Trophoblast cell (in vitro differentiated cells and primary cell): Measurements from ENCODE around the gene CHERP.
A peak's percentile ranks its signal among the peaks of the same experiment; 100 is the strongest.
"Not testable (repeated sequence)": the region's sequence is repeated elsewhere in the genome, so short reads cannot be mapped to it uniquely, and the experiment has no call there.

Experiments used
- DNase-seq, 2 donors: peaks; one replicate each; pipeline ENCODE4 v3.0.0-alpha.2; 2016
- H2AFZ ChIP-seq: 2 replicates; pipeline ENCODE4 v1.6.1; 2013; ENCODE audit warnings: low read length, moderate library complexity, mild to moderate bottlenecking; ENCODE audit not compliant: insufficient read depth, poor library complexity
- H2AK5ac ChIP-seq: 2 replicates; pipeline ENCODE4 v1.6.1; 2013; ENCODE audit warnings: mild to moderate bottlenecking, low read length
- H2BK120ac ChIP-seq: 2 replicates; pipeline ENCODE4 v1.6.1; 2013; ENCODE audit warnings: low read length, mild to moderate bottlenecking, moderate library complexity; ENCODE audit not compliant: insufficient read depth, poor library complexity
- H2BK12ac ChIP-seq: 2 replicates; pipeline ENCODE4 v1.6.1; 2013; ENCODE audit warnings: mild to moderate bottlenecking, low read length, moderate library complexity
- H2BK5ac ChIP-seq: 2 replicates; pipeline ENCODE4 v1.6.1; 2013; ENCODE audit warnings: low read length, low read depth, moderate library complexity, mild to moderate bottlenecking; ENCODE audit not compliant: poor library complexity
- H3K14ac ChIP-seq: 2 replicates; pipeline ENCODE4 v1.6.1; 2013; ENCODE audit warnings: mild to moderate bottlenecking, low read length
- H3K18ac ChIP-seq: 2 replicates; pipeline ENCODE4 v1.6.1; 2013; ENCODE audit warnings: mild to moderate bottlenecking, low read length
- H3K23ac ChIP-seq: 2 replicates; pipeline ENCODE4 v1.6.1; 2013; ENCODE audit warnings: low read length
- H3K27ac ChIP-seq: 2 replicates; pipeline ENCODE4 v1.5.1; 2013; ENCODE audit warnings: low read depth, mild to moderate bottlenecking, inconsistent platforms, low read length, moderate library complexity
- H3K27me3 ChIP-seq: 2 replicates; pipeline ENCODE4 v1.6.1; 2013; ENCODE audit warnings: inconsistent platforms, mild to moderate bottlenecking, low read length, moderate library complexity; ENCODE audit not compliant: insufficient read depth
- H3K36me3 ChIP-seq, 2 experiments: 1 replicate in 1 of 2; 2 replicates in 1 of 2; pipeline ENCODE4 v1.6.1; 2013; ENCODE audit warnings: low read length in 2 of 2, mild to moderate bottlenecking in 2 of 2, moderate library complexity in 1 of 2; ENCODE audit not compliant: insufficient read depth in 2 of 2, control insufficient read depth in 1 of 2
- H3K4ac ChIP-seq: 2 replicates; pipeline ENCODE4 v1.6.1; 2013; ENCODE audit warnings: low read depth, mild to moderate bottlenecking, low read length, moderate library complexity
- H3K4me1 ChIP-seq, 2 experiments: 1 replicate in 1 of 2; 2 replicates in 1 of 2; pipeline ENCODE4 v1.6.1; 2013; ENCODE audit warnings: low read length in 2 of 2, mild to moderate bottlenecking in 2 of 2, moderate library complexity in 1 of 2; ENCODE audit not compliant: insufficient read depth in 2 of 2, control insufficient read depth in 1 of 2
- H3K4me2 ChIP-seq: 2 replicates; pipeline ENCODE4 v1.6.1; 2013; ENCODE audit warnings: inconsistent platforms, mild to moderate bottlenecking, low read length, moderate library complexity
- H3K4me3 ChIP-seq: 2 replicates; pipeline ENCODE4 v1.5.1; 2013; ENCODE audit warnings: mild to moderate bottlenecking, low read depth, low read length, inconsistent platforms
- H3K79me1 ChIP-seq: one replicate; pipeline ENCODE4 v1.6.1; 2013; ENCODE audit warnings: low read length
- H3K79me2 ChIP-seq: 2 replicates; pipeline ENCODE4 v1.6.1; 2013; ENCODE audit warnings: low read length, mild to moderate bottlenecking; ENCODE audit not compliant: control insufficient read depth, insufficient read depth, poor library complexity
- H3K9ac ChIP-seq: 2 replicates; pipeline ENCODE4 v1.6.1; 2013; ENCODE audit warnings: mild to moderate bottlenecking, low read length
- H3K9me3 ChIP-seq: 2 replicates; pipeline ENCODE4 v1.6.1; 2013; ENCODE audit warnings: low read depth, mild to moderate bottlenecking, control low read depth, inconsistent platforms, low read length; ENCODE audit not compliant: insufficient read depth
- H4K12ac ChIP-seq: 2 replicates; pipeline ENCODE4 v1.6.1; 2013; ENCODE audit warnings: low read depth, mild to moderate bottlenecking, low read length, moderate library complexity
- H4K8ac ChIP-seq: 2 replicates; pipeline ENCODE4 v1.6.1; 2013; ENCODE audit warnings: low read depth, mild to moderate bottlenecking, low read length, moderate library complexity
- H4K91ac ChIP-seq: one replicate; pipeline ENCODE4 v1.6.1; 2013; ENCODE audit warnings: low read depth, mild to moderate bottlenecking, low read length, moderate library complexity
- WGBS: extraction: QIAGEN DNeasy Blood & Tissue Kit; methylation state at CpG from one replicate; pipeline ENCODE4 v1.1.7; 2013; ENCODE audit warnings: missing lambda C conversion rate; ENCODE audit not compliant: insufficient read length, insufficient coverage; ENCODE audit errors: extremely low coverage; 5-methylcytosine and 5-hydroxymethylcytosine counted together

Gene CHERP

DNA sequence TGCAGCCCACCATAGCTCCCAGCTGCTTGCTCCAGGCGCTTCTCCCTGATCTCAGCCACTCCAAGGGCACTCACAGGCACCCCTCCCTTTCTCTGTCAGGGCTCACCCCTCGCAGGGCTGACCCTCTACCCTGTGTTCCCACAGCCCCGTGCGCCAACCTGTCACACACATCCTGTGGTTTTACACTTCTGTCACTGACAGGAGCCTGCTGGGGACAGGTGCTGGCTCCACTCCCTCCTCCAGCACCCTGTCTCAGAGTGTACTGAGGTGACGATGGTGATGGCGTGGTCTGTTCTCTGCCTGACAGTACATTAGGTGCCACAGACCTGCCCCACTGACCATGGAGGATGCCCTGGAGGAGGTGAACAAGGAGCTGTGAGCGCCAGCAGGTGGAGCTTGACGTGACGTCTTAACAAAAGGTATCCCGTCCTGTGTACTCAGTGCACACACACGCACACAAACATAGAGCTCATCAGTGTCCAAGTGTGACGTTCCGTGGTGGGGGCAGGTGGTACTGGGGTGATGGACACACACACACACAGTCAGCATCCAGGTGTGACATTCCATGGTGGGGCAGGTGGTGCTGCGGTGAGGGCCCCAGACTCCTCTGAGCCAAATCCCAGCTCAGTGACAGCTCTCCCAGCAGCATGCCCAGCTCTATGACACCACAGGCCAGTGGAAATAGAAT lies 25.2 kb downstream of the CHERP start:
- no peak overlapping the region for H3K4me2 ChIP-seq
- H3K4ac ChIP-seq: no peak overlapping the region
- WGBS: no CpG with 5 or more reads among the region's 14 CpGs
- no peaks in the 10 kb centered on the region for H3K27me3 ChIP-seq
- no peak overlapping the region for H3K4me3 ChIP-seq
- no peak overlapping the region for H2AK5ac ChIP-seq
- H4K12ac ChIP-seq: no peak overlapping the region
- no peaks in the 10 kb centered on the region for H3K79me1 ChIP-seq
- no peak overlapping the region for H3K14ac ChIP-seq
- H2BK5ac ChIP-seq: no peak overlapping the region
- peaks cover 8% of the 10 kb centered on the region for H3K9me3 ChIP-seq
- H3K4me1 ChIP-seq: no peaks in the 10 kb centered on the region
- H3K36me3 ChIP-seq: peaks cover 65 to 67% of the 10 kb centered on the region in 2 experiments
- no peak overlapping the region for H2BK12ac ChIP-seq
- H3K79me2 ChIP-seq: no peaks in the 10 kb centered on the region
- peak in 1 of 2 donors; percentile 23 for DNase-seq
- H4K91ac ChIP-seq: no peak overlapping the region
- no peak overlapping the region for H3K18ac ChIP-seq
- H3K9ac ChIP-seq: no peak overlapping the region
- no peak overlapping the region for H4K8ac ChIP-seq
- no peak overlapping the region for H3K23ac ChIP-seq
- no peak overlapping the region for H2BK120ac ChIP-seq
- H2AFZ ChIP-seq: no peak overlapping the region
- H3K27ac ChIP-seq: no peak overlapping the region

DNA sequence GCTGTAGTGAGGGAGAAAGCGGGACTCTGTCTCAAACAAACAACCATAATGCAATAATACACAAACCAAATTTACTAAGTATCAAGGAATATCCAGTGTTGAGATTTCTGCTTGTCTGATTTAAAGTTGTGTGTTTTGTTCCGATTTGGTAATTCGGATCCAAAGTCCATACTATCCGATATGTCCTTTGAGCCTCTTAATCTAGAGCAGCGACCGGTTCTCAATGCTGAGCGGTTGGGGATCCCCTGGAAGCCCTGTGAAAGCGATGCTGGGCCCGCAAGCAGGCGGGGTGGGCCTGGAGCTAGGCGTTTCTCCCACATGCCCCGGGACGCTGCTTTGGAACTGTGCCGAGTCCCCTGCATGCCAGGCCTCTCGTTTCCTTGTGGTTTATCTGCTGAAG lies 25.9 kb downstream of the CHERP start:
- no peak overlapping the region for H2AFZ ChIP-seq
- no peaks in the 10 kb centered on the region for H3K79me2 ChIP-seq
- no peak overlapping the region for H2BK120ac ChIP-seq
- no peak overlapping the region for H3K18ac ChIP-seq
- no peak overlapping the region for H3K23ac ChIP-seq
- no peak overlapping the region for H3K14ac ChIP-seq
- no peak overlapping the region for H4K91ac ChIP-seq
- H2BK12ac ChIP-seq: no peak overlapping the region
- H3K79me1 ChIP-seq: no peaks in the 10 kb centered on the region
- peaks cover 58 to 61% of the 10 kb centered on the region in 2 experiments for H3K36me3 ChIP-seq
- no peak overlapping the region for H3K4me2 ChIP-seq
- H3K27me3 ChIP-seq: no peaks in the 10 kb centered on the region
- DNase-seq: no peak
- H3K4me3 ChIP-seq: no peak overlapping the region
- H3K27ac ChIP-seq: no peak overlapping the region
- H3K9ac ChIP-seq: no peak overlapping the region
- H3K4me1 ChIP-seq: no peaks in the 10 kb centered on the region
- H2BK5ac ChIP-seq: no peak overlapping the region
- peaks cover 8% of the 10 kb centered on the region for H3K9me3 ChIP-seq
- H4K12ac ChIP-seq: no peak overlapping the region
- no peak overlapping the region for H2AK5ac ChIP-seq
- no CpG with 5 or more reads among the region's 15 CpGs for WGBS
- no peak overlapping the region for H4K8ac ChIP-seq
- H3K4ac ChIP-seq: no peak overlapping the region

DNA sequence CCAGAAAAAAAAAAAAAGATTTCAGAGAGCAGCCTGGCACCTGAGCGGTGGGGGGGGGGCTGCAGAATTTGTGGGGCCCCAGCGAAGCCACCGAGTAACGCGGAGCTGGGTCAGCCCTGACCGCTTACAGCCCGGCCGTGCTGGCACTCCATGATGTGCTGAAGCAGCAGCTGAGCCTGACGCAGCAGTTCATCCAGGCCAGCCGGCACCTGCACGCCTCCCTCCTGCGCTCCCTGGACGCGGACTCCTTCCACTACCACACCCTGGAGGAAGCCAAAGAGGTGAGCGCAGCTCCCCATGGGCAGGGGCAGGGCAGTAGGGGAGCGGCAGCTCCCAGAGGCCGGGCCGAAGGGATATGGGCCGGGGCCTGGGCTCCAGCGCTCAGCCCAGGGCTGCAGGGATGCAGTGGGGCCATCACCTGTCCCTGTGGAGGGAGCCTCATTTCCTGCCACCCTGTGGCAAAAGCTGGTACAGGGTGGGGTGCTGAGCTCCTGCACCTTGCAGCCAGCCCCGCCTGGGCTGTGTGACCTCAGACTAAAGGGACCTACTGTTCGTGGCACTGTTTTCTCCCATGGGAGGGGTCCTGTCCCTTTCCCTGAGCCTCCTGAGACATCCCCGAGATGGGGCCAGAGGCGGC lies 27.7 kb downstream of the CHERP start:
- Histone ChIP-seq H3K4me1 (no peaks in the 10 kb centered on the region), H3K79me2 (no peaks in the 10 kb centered on the region), H3K14ac (no peak overlapping the region), H3K79me1 (no peaks in the 10 kb centered on the region), H3K9me3 (peaks cover 4% of the 10 kb centered on the region), H2BK5ac (no peak overlapping the region), H3K36me3 (peaks cover 44 to 48% of the 10 kb centered on the region in 2 experiments), H3K27ac (no peak overlapping the region), H3K9ac (no peak overlapping the region), H4K8ac (no peak overlapping the region), H3K4ac (no peak overlapping the region), H3K27me3 (no peaks in the 10 kb centered on the region), H4K12ac (no peak overlapping the region), H3K23ac (no peak overlapping the region), H3K18ac (no peak overlapping the region), H4K91ac (no peak overlapping the region), H2BK120ac (no peak overlapping the region), H3K4me2 (no peak overlapping the region), H2AFZ (no peak overlapping the region), H2AK5ac (no peak overlapping the region), H2BK12ac (no peak overlapping the region), H3K4me3 (peak overlapping the region; percentile 18)
- no CpG with 5 or more reads among the region's 24 CpGs for WGBS
- no peak for DNase-seq

DNA sequence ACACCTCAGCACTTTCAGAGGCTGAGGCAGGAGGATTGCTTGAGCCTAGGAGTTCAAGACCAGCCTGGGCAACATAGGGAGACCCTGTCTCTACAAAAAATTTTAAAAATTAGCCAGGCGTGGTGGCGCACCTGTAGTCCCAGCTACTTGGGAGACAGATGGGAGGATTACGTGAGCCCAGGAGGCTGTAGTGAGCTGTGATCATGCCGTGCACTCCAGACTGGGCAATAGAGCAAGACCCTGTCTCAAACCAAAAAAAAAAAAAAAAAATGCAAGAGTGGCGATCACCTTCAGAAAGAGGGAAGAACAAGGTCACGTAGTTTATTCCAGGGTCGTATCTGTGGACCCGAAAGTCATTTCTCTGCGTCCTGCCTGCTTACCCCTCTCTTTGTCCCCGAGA lies 29.6 kb downstream of the CHERP start:
- H3K27me3 ChIP-seq, H3K14ac ChIP-seq, H3K4me2 ChIP-seq, H2AFZ ChIP-seq, H3K9me3 ChIP-seq, H4K8ac ChIP-seq, H2BK5ac ChIP-seq, H3K4ac ChIP-seq, H3K4me1 ChIP-seq, H3K4me3 ChIP-seq, H2AK5ac ChIP-seq, H3K23ac ChIP-seq, H4K91ac ChIP-seq, H3K79me2 ChIP-seq, H2BK120ac ChIP-seq, DNase-seq, H4K12ac ChIP-seq, H2BK12ac ChIP-seq, H3K9ac ChIP-seq, H3K18ac ChIP-seq, H3K27ac ChIP-seq, H3K79me1 ChIP-seq: not testable (repeated sequence)
- no CpG with 5 or more reads among the region's 10 CpGs for WGBS
- H3K36me3 ChIP-seq: peaks cover 29 to 32% of the 10 kb centered on the region in 2 experiments
